HepG2 (cell line): Measurements from ENCODE around the gene FXYD6. TPM values are rescaled to one million over a fixed set of nuclear protein-coding genes. Genes with fewer than 3 reads are reported as not detected.

ENCODE experiments used
- ATAC-seq: fragments of 200-7000 bp; cut with Tn5 transposase; 3 replicates; pipeline ENCODE4 v1.9.1; 2020; ENCODE audit warnings: mild to moderate bottlenecking, moderate library complexity
- BruUV-seq: library from RNA; stranded (reverse); fragments of 400-500 nt; replicated peaks from 2 replicates; lab custom pipeline; 2021; lab: Mats Ljungman, UMichigan
- CTCF ChIA-PET: fragments of 300-600 bp; formaldehyde crosslinking; extraction: SDS; loops from one replicate; lab custom pipeline; 2021; ENCODE audit warnings: low total read pairs, inconsistent platforms, low intra/inter-chr PET ratio; lab: Yijun Ruan, JAX
- POLR2A ChIA-PET: fragments of 350-600 bp; sonication (Branson Sonifier 250); formaldehyde crosslinking; loops from one replicate; lab custom pipeline; 2020; ENCODE audit warnings: antibody characterized with exemption, inconsistent platforms; lab: Yijun Ruan, JAX
- DNase-seq: peaks from one replicate; pipeline ENCODE4 v3.0.0-alpha.2; 2015; ENCODE audit warnings: low spot score
- FAIRE-seq: peaks from 3 replicates; lab custom pipeline; 2011; peaks lifted over from hg19 to GRCh38; lab: Jason Lieb, UNC
- H2AFZ ChIP-seq: one replicate; pipeline ENCODE4 v1.6.1; 2011; ENCODE audit warnings: low read length, inconsistent platforms
- H3K27ac ChIP-seq: fragments of 300-600 bp; 3 replicates; pipeline ENCODE4 v1.8.0; 2011; ENCODE audit warnings: mixed run types, mild to moderate bottlenecking, mixed read lengths, low read length, inconsistent platforms; ENCODE audit not compliant: insufficient read depth; ENCODE audit errors: extremely low read length
- H3K27me3 ChIP-seq, 2 experiments: fragments of 200-600 bp in 1 of 2; 2 replicates in 1 of 2; 3 replicates in 1 of 2; pipeline versions ENCODE4 v1.6.0 to v1.8.0; 2011; ENCODE audit warnings: low read length in 2 of 2, mild to moderate bottlenecking in 2 of 2, moderate library complexity in 2 of 2, inconsistent platforms in 1 of 2; ENCODE audit not compliant: insufficient read depth in 2 of 2, control insufficient read depth in 1 of 2
- H3K36me3 ChIP-seq, 2 experiments: fragments of 200-600 bp in 1 of 2; replicated peaks in 1 of 2; 2 replicates in 1 of 2; 3 replicates in 1 of 2; pipeline versions ENCODE4 v1.5.1 to v1.8.0; 2011; ENCODE audit warnings: low read length in 2 of 2, inconsistent platforms in 1 of 2; ENCODE audit not compliant: insufficient read depth in 2 of 2, control insufficient read depth in 1 of 2
- H3K4me1 ChIP-seq: 2 replicates; pipeline ENCODE4 v1.5.1; 2012; ENCODE audit warnings: low read length, inconsistent platforms; ENCODE audit not compliant: insufficient read depth
- H3K4me2 ChIP-seq: 2 replicates; pipeline ENCODE4 v1.6.0; 2011; ENCODE audit warnings: low read depth, low read length, inconsistent platforms
- H3K4me3 ChIP-seq, 3 experiments: fragments of 200-600 bp in 1 of 3; sonication (generic), shearing (Covaris generic) in 1 of 3; replicated peaks in 1 of 3; 2 replicates each; pipeline ENCODE4 v1.5.1; 2011 to 2016; ENCODE audit warnings: low read length in 3 of 3, inconsistent platforms in 2 of 3, low read depth in 2 of 3, mild to moderate bottlenecking in 2 of 3, control low read depth in 1 of 3, mixed read lengths in 1 of 3; ENCODE audit not compliant: insufficient read depth in 1 of 3
- H3K79me2 ChIP-seq: one replicate; pipeline ENCODE4 v1.6.1; 2011; ENCODE audit warnings: low read length, inconsistent platforms; ENCODE audit not compliant: insufficient read depth
- H3K9ac ChIP-seq: 2 replicates; pipeline ENCODE4 v1.6.0; 2011; ENCODE audit warnings: mild to moderate bottlenecking, low read depth, low read length, inconsistent platforms; ENCODE audit not compliant: insufficient read depth
- H3K9me3 ChIP-seq: 2 replicates; pipeline ENCODE4 v1.5.1; 2012; ENCODE audit warnings: mild to moderate bottlenecking, low read length
- H4K20me1 ChIP-seq: 2 replicates; pipeline ENCODE4 v1.6.0; 2011; ENCODE audit warnings: inconsistent platforms, mild to moderate bottlenecking, low read length, moderate library complexity; ENCODE audit not compliant: insufficient read depth
- HOXA7 ChIP-seq: sonication (generic); formaldehyde crosslinking; IDR thresholded peaks from 2 replicates; pipeline ENCODE4 v1.8.1; 2022; ENCODE audit warnings: mild to moderate bottlenecking, missing genetic modification reagents, moderate library complexity
- STAG1 ChIP-seq: sonication (generic); formaldehyde crosslinking; IDR thresholded peaks from 2 replicates; pipeline ENCODE4 v1.4.0; 2020; ENCODE audit warnings: missing genetic modification reagents
- TCF12 ChIP-seq, 2 experiments: fragments of 450-650 bp in 1 of 2; sonication (generic) in 1 of 2; formaldehyde crosslinking in 1 of 2; IDR thresholded peaks; 2 replicates each; pipeline versions ENCODE4 v1.6.1 to v1.8.0; 2017 to 2022; ENCODE audit warnings: antibody characterized with exemption in 1 of 2, mild to moderate bottlenecking in 1 of 2, missing genetic modification reagents in 1 of 2, moderate library complexity in 1 of 2
- ZNF337 ChIP-seq: sonication (generic); formaldehyde crosslinking; IDR thresholded peaks from 2 replicates; pipeline ENCODE4 v1.5.1; 2020; ENCODE audit warnings: missing genetic modification reagents, low read depth, mild to moderate bottlenecking, borderline replicate concordance
- ZNF780A ChIP-seq: sonication (generic); formaldehyde crosslinking; IDR thresholded peaks from 2 replicates; pipeline ENCODE4 v1.8.0; 2022; ENCODE audit warnings: mild to moderate bottlenecking, missing genetic modification reagents, moderate library complexity
- WGBS: methylation state at CpG from one replicate; pipeline ENCODE4 v1.1.6; 2017; ENCODE audit warnings: low lambda C conversion rate; 5-methylcytosine and 5-hydroxymethylcytosine counted together
- in situ Hi-C: cut with HindIII; loops from 2 replicates; pipeline ENCODE4 v1.10.0; 2017; ENCODE audit warnings: low pct_unique_long_range_greater_than_20kb; ENCODE audit not compliant: extremely low pct_ligation_motif_present
- intact Hi-C: fragments of 100-400 bp; cut with micrococcal nuclease; formaldehyde crosslinking; loops from one replicate; pipeline ENCODE4 v1.10.0; 2022; ENCODE audit not compliant: unreplicated experiment
- polyA plus RNA-seq, 8 experiments: library from polyadenylated mRNA; depleted of rRNA in 3 of 8; stranded (reverse) in 7 of 8; unstranded in 1 of 8; fragments of >200 nt; fragmentation: Illumina TruSeq in 4 of 8; extraction: Trizol in 4 of 8; gene quantifications; 2 replicates each; pipeline versions ENCODE4 v1.2.1 to v1.2.3, GENCODE V29; 2011 to 2016; ENCODE audit warnings: low read depth in 4 of 8, missing spikeins in 1 of 8, mixed read lengths in 1 of 8; ENCODE audit not compliant: insufficient read depth in 1 of 8
- total RNA-seq, 5 experiments: library from RNA; depleted of rRNA; stranded (reverse); fragments of >200 nt; fragmentation: Illumina TruSeq; extraction: Trizol; gene quantifications; 2 replicates each; pipeline ENCODE4 v1.2.3, GENCODE V29; 2016; ENCODE audit warnings: low read depth in 1 of 5

FXYD6 gene
- total and polyA plus RNA-seq, 2 of the 13 experiments (the other 11 are each of a cell fraction or from before 2014, with no cell fraction given): not detected

DNA sequence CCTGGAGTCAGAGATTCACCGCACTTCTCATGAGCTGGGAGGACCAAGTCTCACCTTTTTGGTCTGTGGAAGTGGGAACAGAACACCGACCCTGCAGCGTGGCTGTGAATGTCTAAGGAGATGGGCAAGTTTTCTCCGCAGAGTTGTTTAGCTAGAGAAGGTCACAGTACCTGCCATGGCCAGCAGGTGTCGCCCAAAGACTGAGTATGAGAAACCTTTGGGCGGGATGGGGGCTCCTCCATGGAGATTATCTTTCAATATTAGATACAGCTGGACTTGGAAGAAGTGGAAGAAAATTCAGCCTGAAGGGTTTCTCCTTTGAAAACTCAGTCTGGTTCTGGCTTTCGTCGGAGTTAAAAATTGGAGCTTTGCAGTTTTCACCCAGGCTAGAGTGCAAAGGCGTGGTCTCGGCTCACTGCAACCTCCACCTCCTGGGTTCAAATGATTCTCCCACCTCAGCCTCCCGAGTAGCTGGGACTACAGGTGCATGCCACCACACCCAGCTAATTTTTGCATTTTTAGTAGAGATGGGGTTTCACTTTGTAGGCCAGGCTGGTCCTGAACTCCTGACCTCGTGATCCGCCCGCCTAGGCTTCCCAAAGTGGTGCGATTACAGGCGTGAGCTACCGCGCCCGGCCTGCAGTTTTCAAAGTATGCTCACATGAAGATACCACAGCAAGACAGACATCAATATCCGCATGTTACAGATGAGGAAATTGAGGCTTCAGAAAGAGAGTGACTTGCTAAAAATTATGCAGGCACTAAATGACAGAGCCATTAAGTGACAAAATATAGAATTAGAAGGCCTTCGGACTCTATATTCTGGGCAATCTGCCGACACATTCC is 68.8 kb downstream of the FXYD6 start (continued):
- TF ChIP-seq TCF12 (IDR thresholded peaks at IDR 0.05): no peak
- no peak for TF ChIP-seq TCF12 (CRISPR knock-in tag; IDR thresholded peaks at IDR 0.05)
- TF ChIP-seq ZNF780A (CRISPR knock-in tag): no peak
- no peak for TF ChIP-seq HOXA7
- TF ChIP-seq STAG1: peak; percentile 77
- TF ChIP-seq, all 625 proteins: peak for 4

DNA sequence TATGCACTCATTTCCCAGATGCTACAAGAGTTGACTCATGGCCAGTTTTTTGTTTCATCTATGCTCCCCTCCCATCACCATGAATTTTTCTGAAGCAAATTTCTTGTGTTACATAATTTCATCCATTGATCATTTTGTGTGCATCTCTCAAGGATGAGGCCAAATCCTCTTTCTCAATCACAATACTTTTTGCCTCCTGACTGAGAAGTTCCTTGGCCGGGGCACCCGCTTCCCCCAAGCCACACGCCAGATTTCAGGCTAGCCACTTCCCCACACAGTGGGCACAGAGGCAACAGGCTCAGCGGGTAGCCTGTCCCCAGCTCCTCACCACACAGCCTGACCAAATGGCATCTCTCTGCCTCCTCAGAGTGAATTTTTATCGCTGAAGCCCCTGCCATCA is 69.6 kb downstream of the FXYD6 start:
- FAIRE-seq: no peak

More for the DNA sequence above, 69.6 kb downstream of the FXYD6 start:
- ChIA-PET CTCF (interaction anchor here (2.3 to 3.8 kb wide), 3 partner anchors 11 to 247 kb away, joined by 11 to 42 read pairs (median 21); no protein-coding TSS in a partner anchor), POLR2A (interaction anchor here (1.5 kb wide), 1 partner anchor 11 kb away, joined by 3 read pairs; no protein-coding TSS in a partner anchor)
- Histone ChIP-seq H3K27ac (no peak overlapping the region), H3K4me1 (no peaks in the 10 kb centered on the region), H3K4me2 (no peak overlapping the region), H3K27me3 (no peaks in the 10 kb centered on the region; a peak in 1 of 5 replicates), H3K9me3 (no peaks in the 10 kb centered on the region), H3K4me3 (no peak overlapping the region), H3K36me3 (no peaks in the 10 kb centered on the region), H3K9ac (no peak overlapping the region), H2AFZ (no peak overlapping the region), H4K20me1 (no peaks in the 10 kb centered on the region), H3K79me2 (no peaks in the 10 kb centered on the region)
- no TSS peak for BruUV-seq
- 76% methylated on average over 5 of the region's 5 CpGs for WGBS
- no peak for ATAC-seq
- TF ChIP-seq ZNF337: no peak
- in situ Hi-C loops: loop anchor here (5.0 kb wide), 1 partner anchor 365 kb away; no protein-coding TSS in a partner anchor
- intact Hi-C loops: no loop called here
- no peak for DNase-seq
